Liver (tissue), 9 donors: Measurements from ENCODE around the gene ZEB1. TPM values are rescaled to one million over a fixed set of nuclear protein-coding genes. Genes with fewer than 3 reads are reported as not detected.

Source experiments
- DNase-seq: peaks from one replicate; pipeline ENCODE4 v3.0.0-alpha.2; 2017; ENCODE audit warnings: low spot score
- H3K27ac ChIP-seq, 2 donors: one replicate each; pipeline ENCODE4 v1.7.0; 2013; ENCODE audit warnings: inconsistent platforms in 2 of 2, low read length in 2 of 2, control low read depth in 1 of 2, low read depth in 1 of 2, mild to moderate bottlenecking in 1 of 2
- H3K27me3 ChIP-seq, 4 donors: one replicate each; pipeline versions ENCODE4 v1.6.1 to v1.7.0; 2013; ENCODE audit warnings: low read length in 3 of 4, inconsistent platforms in 1 of 4, mild to moderate bottlenecking in 1 of 4, moderate library complexity in 1 of 4; ENCODE audit not compliant: control insufficient read depth in 4 of 4, insufficient read depth in 4 of 4
- H3K36me3 ChIP-seq, 4 donors: one replicate each; pipeline versions ENCODE4 v1.6.1 to v1.7.0; 2013; ENCODE audit warnings: low read length in 3 of 4, mild to moderate bottlenecking in 3 of 4, low read depth in 1 of 4, moderate library complexity in 1 of 4; ENCODE audit not compliant: control insufficient read depth in 4 of 4, insufficient read depth in 3 of 4
- H3K4me1 ChIP-seq, 4 donors: one replicate each; pipeline versions ENCODE4 v1.6.1 to v1.7.0; 2013; ENCODE audit warnings: low read length in 3 of 4, mild to moderate bottlenecking in 3 of 4, moderate library complexity in 1 of 4; ENCODE audit not compliant: control insufficient read depth in 4 of 4, insufficient read depth in 4 of 4
- H3K4me3 ChIP-seq, 3 donors: one replicate each; pipeline versions ENCODE4 v1.6.1 to v1.7.0; 2013; ENCODE audit warnings: low read length in 3 of 3, control low read depth in 1 of 3, low read depth in 1 of 3, mild to moderate bottlenecking in 1 of 3
- H3K9ac ChIP-seq, 2 donors: one replicate each; pipeline ENCODE4 v1.7.0; 2013; ENCODE audit warnings: low read length in 2 of 2, mild to moderate bottlenecking in 2 of 2, moderate library complexity in 2 of 2, control low read depth in 1 of 2, low read depth in 1 of 2
- H3K9me3 ChIP-seq, 4 donors: one replicate each; pipeline versions ENCODE4 v1.6.1 to v1.7.0; 2013; ENCODE audit warnings: low read length in 3 of 4; ENCODE audit not compliant: control insufficient read depth in 4 of 4
- ATF3 ChIP-seq: IDR thresholded peaks from 2 replicates; pipeline ENCODE4 v1.6.1; 2016; ENCODE audit warnings: antibody characterized with exemption
- CTCF ChIP-seq: fragments of 150-350 bp; IDR thresholded peaks from 2 replicates; pipeline ENCODE4 v1.5.1; 2017; ENCODE audit warnings: improper control_type of control experiment, low read depth, low read length; ENCODE audit not compliant: missing input control
- EGR1 ChIP-seq, 2 donors: IDR thresholded peaks; 2 replicates each; pipeline ENCODE4 v1.6.1; 2016 to 2018; ENCODE audit warnings: antibody characterized with exemption in 2 of 2, low read depth in 2 of 2
- FOXA1 ChIP-seq: IDR thresholded peaks from 2 replicates; pipeline ENCODE4 v1.6.1; 2016; ENCODE audit warnings: antibody characterized with exemption
- FOXA2 ChIP-seq: IDR thresholded peaks from 2 replicates; pipeline ENCODE4 v1.6.1; 2016; ENCODE audit warnings: antibody characterized with exemption
- GABPA ChIP-seq, 2 donors: IDR thresholded peaks in 1 of 2; conservative IDR thresholded peaks in 1 of 2; 2 replicates each; pipeline ENCODE4 v1.6.1; 2016; ENCODE audit warnings: antibody characterized with exemption in 2 of 2, mild to moderate bottlenecking in 1 of 2, moderate library complexity in 1 of 2
- HNF4A ChIP-seq, 2 donors: conservative IDR thresholded peaks; 2 replicates each; pipeline ENCODE4 v1.6.1; 2016; ENCODE audit warnings: antibody characterized with exemption in 2 of 2, mild to moderate bottlenecking in 2 of 2
- HNF4G ChIP-seq: IDR thresholded peaks from 2 replicates; pipeline ENCODE4 v1.6.1; 2016; ENCODE audit warnings: antibody characterized with exemption
- JUND ChIP-seq, 2 donors: IDR thresholded peaks; 2 replicates each; pipeline ENCODE4 v1.6.1; 2016; ENCODE audit warnings: antibody characterized with exemption in 2 of 2
- MAX ChIP-seq: IDR thresholded peaks from 2 replicates; pipeline ENCODE4 v1.6.1; 2016; ENCODE audit warnings: antibody characterized with exemption
- NR2F2 ChIP-seq: IDR thresholded peaks from 2 replicates; pipeline ENCODE4 v1.6.1; 2016; ENCODE audit warnings: antibody characterized with exemption
- RAD21 ChIP-seq, 2 donors: IDR thresholded peaks; 2 replicates each; pipeline ENCODE4 v1.6.1; 2016; ENCODE audit warnings: antibody characterized with exemption in 2 of 2, mild to moderate bottlenecking in 2 of 2
- REST ChIP-seq: IDR thresholded peaks from 2 replicates; pipeline ENCODE4 v1.6.1; 2016; ENCODE audit warnings: antibody characterized with exemption, mild to moderate bottlenecking
- RXRA ChIP-seq, 2 donors: IDR thresholded peaks; 2 replicates each; pipeline ENCODE4 v1.6.1; 2017 to 2018; ENCODE audit warnings: antibody characterized with exemption in 2 of 2, mild to moderate bottlenecking in 1 of 2
- SP1 ChIP-seq: IDR thresholded peaks from 2 replicates; pipeline ENCODE4 v1.6.1; 2018; ENCODE audit warnings: antibody characterized with exemption, mild to moderate bottlenecking
- TAF1 ChIP-seq: conservative IDR thresholded peaks from 2 replicates; pipeline ENCODE4 v1.6.1; 2016; ENCODE audit warnings: antibody characterized with exemption, mild to moderate bottlenecking
- YY1 ChIP-seq: IDR thresholded peaks from 2 replicates; pipeline ENCODE4 v1.6.1; 2016; ENCODE audit warnings: antibody characterized with exemption, mild to moderate bottlenecking
- ZBTB33 ChIP-seq: IDR thresholded peaks from 2 replicates; pipeline ENCODE4 v1.6.1; 2016; ENCODE audit warnings: antibody characterized with exemption
- WGBS: extraction: QIAGEN DNeasy Blood & Tissue Kit; methylation state at CpG from one replicate; pipeline ENCODE4 v1.1.7; 2013; 5-methylcytosine and 5-hydroxymethylcytosine counted together
- polyA plus RNA-seq, 2 donors: library from polyadenylated mRNA; stranded (reverse) in 1 of 2; unstranded in 1 of 2; fragments of 200-250 nt in 1 of 2; fragments of >200 nt in 1 of 2; fragmentation: Nextera tagmentation in 1 of 2; extraction: Ambion mirVana in 1 of 2; gene quantifications; one replicate each; pipeline versions ENCODE4 v1.2.1 to v1.2.3, GENCODE V29; 2013 to 2015
- total RNA-seq, 2 donors: library from RNA; depleted of rRNA; stranded (reverse); fragments of >200 nt; gene quantifications; one replicate each; pipeline ENCODE4 v1.2.3, GENCODE V29; 2014
- donor health status: healthy.
- donor health status: healthy.
- donor health status: healthy.
- donor health status: healthy.
- donor health status: healthy.

ZEB1 gene
- total and polyA plus RNA-seq, 4 donors, result 3.2 to 19.6 (median 6.5) TPM

- Histone ChIP-seq H3K4me3 (no peak overlapping the region), H3K36me3 (no peaks in the 10 kb centered on the region), H3K9me3 (no peaks in the 10 kb centered on the region), H3K4me1 (peaks cover 0 to 4% (median 1%) of the 10 kb centered on the region in 4 donors), H3K9ac (no peak overlapping the region), H3K27me3 (no peaks in the 10 kb centered on the region), H3K27ac (no peak overlapping the region)
- 97% methylated on average over 4 of the region's 4 CpGs for WGBS
- no peak for TF ChIP-seq ZBTB33
- no peak for TF ChIP-seq CTCF
- no peak for TF ChIP-seq EGR1 (IDR thresholded peaks at IDR 0.05; ENCODE audit: low read depth in 2 of 2)
- DNase-seq, result no peak
These were observed 100.5 kb downstream of the ZEB1 start for GRCh38 chr10:31419394-31420063.

- DNase-seq, result no peak
- Histone ChIP-seq H3K9ac (no peak overlapping the region), H3K27ac (no peak overlapping the region), H3K36me3 (no peaks in the 10 kb centered on the region), H3K27me3 (no peaks in the 10 kb centered on the region), H3K4me1 (peaks cover 0 to 2% (median 0%) of the 10 kb centered on the region in 4 donors), H3K4me3 (no peak overlapping the region), H3K9me3 (no peaks in the 10 kb centered on the region)
- WGBS, result 100% methylated on average over 1 of the region's 1 CpG
- TF ChIP-seq HNF4A (conservative IDR thresholded peaks at IDR 0.05), result no peak
- TF ChIP-seq YY1, result no peak
- no peak for TF ChIP-seq NR2F2
- TF ChIP-seq CTCF, result no peak
These were observed 102.3 kb downstream of the ZEB1 start for GRCh38 chr10:31421322-31421721.

GRCh38 chr10:31422634-31423033 lies 103.6 kb downstream of the ZEB1 start:
- Histone ChIP-seq H3K36me3 (no peaks in the 10 kb centered on the region), H3K9me3 (no peaks in the 10 kb centered on the region), H3K4me1 (peaks cover 0 to 2% (median 0%) of the 10 kb centered on the region in 4 donors), H3K27me3 (no peaks in the 10 kb centered on the region), H3K27ac (no peak overlapping the region), H3K4me3 (no peak overlapping the region), H3K9ac (no peak overlapping the region)
- no peak for DNase-seq
- 100% methylated on average over 2 of the region's 2 CpGs for WGBS
- TF ChIP-seq HNF4A (conservative IDR thresholded peaks at IDR 0.05) (no peak), GABPA (IDR thresholded peaks at IDR 0.05 in 1 of 2, conservative IDR thresholded peaks at IDR 0.05 in 1 of 2) (no peak), TAF1 (no peak), SP1 (no peak), HNF4G (no peak), RXRA (IDR thresholded peaks at IDR 0.05) (no peak), REST (no peak), RAD21 (IDR thresholded peaks at IDR 0.05) (no peak), FOXA1 (no peak), EGR1 (IDR thresholded peaks at IDR 0.05; ENCODE audit: low read depth in 2 of 2) (no peak), FOXA2 (no peak), ATF3 (no peak), MAX (no peak), JUND (IDR thresholded peaks at IDR 0.05) (no peak), NR2F2 (no peak)
